GM19324 (cell line): ENCODE measurements around the gene PRKCH.

Experiments
- ATAC-seq: cut with Tn5 transposase; IDR thresholded peaks from one replicate; pipeline ENCODE4 v1.9.1; 2021; ENCODE audit warnings: mild to moderate bottlenecking, moderate library complexity; ENCODE audit not compliant: unreplicated experiment, low FRiP score

Gene PRKCH

DNA sequence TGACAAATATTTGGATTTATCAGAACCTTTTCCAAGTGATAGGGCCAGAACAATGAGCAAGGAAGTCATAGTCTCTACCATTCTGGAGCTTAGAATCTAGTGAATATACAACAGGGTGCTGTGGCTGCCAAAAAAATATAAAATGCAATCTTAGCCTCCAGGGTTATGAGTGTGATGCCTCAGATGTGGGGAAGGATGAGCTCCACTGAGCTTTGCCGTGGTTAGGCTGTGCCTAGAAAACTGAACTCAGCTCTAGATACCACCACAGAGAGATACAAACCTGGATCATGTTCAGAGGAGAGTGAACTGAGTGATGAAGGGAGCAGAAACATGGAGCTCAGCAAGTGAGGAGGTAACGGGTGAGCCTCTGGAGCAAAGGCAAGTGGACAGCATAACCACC, 235.9 kb downstream of the PRKCH start:
- ATAC-seq, result no peak

DNA sequence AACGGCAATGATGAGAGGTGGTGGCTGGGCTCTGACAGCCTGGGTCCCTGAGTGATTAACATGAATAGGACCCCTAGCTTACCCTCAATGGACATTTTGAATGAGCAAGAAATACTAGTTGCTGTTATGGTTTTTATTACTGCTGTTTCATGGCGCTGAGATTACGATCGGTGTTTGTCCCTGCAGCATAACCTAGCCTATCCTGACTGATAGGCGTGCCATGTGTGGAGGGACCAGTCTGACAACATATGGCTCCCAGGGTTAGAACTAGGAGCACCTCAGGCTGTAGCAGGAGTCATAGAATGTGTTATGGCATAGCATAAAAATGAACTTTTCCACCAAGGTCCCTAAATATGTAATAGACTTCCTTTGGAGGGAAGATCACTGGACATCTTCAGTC, 236.5 kb downstream of the PRKCH start:
- no peak for ATAC-seq

DNA sequence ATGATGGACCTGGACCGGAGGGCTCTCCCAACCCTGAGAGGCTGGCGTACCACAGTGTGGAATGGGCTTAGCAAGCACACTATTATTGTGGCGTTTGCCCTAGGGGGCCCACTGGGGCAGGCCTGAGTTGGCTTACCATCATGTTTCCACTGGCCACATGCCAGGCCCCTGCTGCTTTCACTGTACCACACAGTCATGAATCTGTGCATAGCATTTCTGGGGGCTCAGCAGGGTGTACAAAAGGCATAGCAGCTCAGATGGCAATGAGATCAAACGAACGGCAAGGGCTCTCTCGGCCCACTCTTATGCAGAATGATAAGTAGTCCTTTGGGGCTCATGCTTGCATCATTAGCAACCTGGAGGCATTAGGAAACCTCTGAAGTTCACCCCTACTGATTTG, 236.9 kb downstream of the PRKCH start:
- ATAC-seq, result no peak

DNA sequence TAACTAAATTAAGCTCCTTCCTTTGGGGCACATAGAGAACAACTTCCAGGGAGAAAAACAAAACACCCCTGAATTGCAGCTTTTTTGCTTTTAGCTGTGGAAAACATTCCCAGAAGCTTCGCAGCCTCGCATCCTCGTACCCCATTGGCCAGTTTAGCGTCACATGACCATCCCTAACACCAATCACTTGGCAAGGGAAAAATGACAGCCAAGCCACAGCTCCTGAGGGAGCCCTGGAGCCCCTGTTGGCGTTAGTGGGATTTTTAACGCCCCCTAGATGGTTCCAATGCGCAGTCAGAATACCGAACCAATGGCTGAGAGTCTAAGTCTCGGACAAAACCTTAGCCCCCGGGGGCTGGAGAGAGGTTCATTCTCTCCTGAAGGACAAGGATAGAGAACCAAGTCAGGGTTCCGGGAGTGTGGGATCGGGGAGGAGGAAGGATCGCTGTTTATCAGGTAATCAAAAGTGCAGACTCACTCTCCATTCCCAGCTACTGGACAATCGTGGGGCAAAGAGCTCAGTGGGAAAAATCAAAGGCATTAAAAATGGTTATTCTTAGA, 238.3 kb downstream of the PRKCH start:
- no peak for ATAC-seq

DNA sequence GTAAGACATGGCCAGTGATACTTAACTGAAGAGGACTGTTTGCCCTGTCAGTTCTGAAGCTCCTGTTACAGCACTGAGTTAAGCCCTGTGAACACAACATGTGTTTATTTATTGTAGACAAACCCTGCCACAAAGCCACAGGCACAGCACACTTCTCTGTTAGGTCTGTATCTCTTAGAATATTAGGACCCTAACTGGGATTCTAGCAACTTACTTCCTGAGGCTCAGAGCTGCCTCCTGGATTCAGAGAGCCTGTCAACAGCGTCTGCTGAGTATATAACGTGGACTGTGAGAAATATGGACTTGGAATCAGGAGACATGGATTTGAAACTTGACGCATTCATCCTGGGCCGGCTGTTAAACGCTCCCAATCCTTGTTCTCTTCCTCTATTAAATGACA, 238.9 kb downstream of the PRKCH start:
- no peak for ATAC-seq

DNA sequence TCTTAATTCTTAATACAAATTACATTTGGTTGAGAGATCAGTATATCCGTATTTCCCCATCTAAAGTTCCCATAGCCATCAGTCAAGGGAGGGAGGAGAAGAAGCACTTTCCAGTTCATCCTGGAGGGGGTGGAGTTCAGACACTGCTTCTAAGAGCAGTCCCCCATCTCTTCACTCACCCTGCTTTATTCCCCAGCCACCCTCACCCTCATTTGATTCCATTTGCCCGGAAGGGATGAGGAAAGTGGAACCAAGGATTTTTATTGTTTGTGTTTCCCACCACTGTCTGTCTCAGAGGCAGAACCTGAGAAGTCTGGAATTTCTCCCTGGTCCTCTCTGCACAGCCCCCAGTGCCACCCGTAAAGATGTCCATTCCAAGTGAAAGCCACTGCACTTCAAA, 239.7 kb downstream of the PRKCH start:
- ATAC-seq, result no peak

DNA sequence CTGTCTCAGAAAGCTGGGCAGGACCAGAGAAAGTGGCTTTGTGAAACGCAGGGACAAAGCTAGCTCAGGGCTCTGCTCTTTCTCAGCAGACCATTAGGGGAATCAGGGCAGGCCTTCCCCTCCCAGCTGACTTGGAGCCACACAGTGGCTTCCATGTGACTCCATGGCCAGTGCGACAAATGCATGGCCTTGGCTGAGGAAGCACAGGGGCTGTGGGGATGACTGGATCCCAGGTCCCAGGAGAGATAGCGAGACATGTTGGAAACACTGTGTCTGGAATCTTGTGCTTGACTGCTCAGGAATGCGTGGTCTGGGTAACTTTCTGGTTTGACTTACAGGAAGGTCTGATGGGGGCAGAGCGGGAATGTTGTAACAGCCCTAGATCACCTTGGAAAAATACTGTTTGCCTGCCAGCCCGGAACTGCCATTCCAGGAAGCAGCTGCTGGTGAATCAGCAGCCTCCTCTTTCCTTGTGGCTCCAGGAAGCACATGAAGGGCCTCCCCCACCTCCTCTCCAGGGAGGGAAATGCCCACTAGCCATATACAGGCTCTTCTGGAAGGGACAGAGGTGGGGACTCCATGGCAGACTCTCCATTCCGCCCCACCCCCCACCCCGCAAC, 240.4 kb downstream of the PRKCH start:
- no peak for ATAC-seq

DNA sequence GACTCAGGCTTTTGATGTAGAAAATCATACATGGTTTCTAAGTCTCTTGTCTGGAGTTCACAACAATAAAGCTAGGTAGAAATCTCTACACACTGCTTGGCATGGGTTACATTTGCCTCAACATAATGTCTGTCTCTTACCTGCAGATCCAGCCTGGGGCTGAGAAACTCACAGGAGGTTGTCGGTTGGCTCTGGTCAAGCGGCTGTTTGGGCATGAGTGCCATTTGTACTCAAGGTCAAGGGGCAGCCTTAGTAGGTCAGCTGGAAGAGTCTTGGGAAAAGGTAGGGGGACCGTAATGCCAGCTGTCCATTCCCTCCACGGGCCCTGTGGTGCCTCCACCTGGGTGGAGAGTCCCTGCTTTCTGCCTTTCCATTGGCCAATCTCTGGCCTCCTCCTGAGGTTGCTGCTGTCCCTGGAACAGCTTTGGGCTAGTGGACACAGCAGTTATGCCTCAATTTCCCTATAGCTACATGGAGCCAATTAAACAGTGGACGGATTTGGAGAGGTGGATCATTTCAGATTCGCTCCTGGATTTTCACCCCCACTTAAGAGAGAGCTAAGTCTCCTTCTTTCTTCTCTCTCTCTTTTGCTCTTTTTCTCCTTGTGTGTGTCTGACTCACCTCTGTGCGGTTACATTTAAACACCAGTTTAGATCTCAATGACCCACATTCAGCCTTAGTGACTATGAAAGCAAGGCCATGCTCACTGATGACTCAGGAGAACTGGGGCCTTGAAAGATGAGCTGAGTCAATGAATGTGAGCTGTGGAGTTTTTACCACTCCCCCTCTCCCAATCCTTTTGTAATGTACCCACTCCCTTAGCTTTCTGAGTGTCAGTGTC, 241.2 kb downstream of the PRKCH start:
- no peak for ATAC-seq

DNA sequence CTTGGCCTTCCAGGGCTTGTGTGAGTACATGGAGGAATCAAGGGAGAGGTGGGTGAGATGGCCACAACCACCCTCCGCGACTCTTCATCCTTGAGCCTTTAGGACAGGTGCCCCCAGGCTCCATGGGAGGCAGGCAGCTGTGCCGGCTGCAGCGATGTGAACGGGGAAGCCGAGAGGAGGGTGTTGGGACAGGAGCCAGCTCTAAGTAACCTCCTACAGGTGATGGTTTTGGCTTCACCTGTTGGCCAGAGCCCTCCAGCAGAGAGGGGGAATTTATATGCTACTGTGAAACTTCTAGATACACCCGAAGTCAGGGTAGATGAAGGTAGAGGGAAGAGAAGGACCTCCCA, 241.8 kb downstream of the PRKCH start:
- no peak for ATAC-seq

DNA sequence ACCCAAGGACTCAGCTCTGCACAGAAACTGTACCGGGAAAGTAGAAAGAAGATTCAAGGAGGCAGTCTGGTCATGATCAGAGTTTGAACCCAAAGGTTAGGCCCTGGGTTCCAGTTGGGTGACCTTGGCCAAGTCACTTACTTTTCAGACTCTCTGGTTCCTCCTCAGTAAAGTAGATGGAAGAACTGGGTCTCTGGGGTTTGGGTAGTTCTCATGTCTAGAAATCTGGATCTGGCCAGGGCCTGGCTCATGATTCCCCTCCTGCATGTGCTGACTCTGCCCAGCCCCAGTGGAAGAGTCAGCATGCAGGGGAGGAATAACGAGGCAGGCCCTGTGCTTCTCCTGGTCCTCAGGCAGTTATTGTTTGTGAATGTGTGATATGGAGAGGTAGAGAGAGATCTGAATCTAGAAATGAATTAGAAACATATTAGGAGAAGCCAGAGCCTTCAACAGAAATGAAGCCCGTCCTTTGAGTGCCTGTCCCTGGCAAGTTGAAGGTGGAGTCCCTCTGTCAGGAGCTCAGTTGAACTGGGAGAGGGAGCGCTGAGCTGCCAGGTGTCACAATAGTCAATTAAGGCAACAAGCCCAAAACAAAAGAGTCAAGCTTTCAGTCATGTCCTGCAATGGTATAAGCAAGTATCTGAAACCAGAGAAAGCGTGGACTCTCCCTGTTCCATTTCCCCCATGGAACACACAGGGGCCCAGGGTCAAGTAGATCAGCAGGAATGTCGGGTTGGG, 242.7 kb downstream of the PRKCH start:
- no peak for ATAC-seq

DNA sequence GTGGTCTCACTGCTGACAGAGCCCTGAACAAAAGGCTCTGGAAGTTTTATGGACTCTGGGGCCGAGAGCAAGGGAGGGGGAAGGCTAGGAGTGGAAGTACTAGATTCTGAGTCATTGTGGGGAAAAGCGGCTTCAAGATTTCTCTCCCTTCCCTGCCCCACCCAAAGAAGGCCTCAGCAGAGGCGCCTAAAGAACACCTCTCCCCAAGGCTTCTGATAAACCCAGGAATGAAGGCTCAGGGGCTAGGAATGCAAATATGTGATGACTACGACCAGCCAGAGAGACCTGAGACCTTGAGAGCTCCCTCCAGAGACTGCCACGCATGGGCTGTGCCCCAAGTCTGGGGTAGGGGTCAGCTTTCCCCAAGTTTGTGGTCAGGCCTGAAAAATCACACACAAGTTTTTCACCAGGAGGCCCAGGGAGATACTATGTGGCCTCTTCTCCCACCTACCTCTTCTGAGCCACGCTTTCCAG, 243.3 kb downstream of the PRKCH start:
- no peak for ATAC-seq

DNA sequence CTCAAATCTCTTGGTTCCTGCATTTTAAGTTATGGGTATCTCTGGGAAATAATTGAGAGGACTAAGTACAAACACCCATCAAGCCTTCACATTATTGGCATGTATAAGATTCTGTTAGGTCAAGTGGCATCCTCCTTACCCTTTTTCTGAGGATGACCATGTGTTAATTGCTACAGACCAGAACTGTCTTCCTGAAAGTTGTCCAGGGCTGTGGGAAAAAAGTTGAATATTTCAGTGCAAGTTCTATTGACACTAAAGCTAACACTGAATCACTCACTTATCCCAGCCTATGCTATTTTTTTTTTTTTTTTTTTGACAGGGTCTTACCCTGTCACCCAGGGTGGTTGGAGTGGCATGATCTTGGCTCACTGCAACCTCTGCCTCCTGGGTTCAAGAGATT, 243.8 kb downstream of the PRKCH start:
- no peak for ATAC-seq

DNA sequence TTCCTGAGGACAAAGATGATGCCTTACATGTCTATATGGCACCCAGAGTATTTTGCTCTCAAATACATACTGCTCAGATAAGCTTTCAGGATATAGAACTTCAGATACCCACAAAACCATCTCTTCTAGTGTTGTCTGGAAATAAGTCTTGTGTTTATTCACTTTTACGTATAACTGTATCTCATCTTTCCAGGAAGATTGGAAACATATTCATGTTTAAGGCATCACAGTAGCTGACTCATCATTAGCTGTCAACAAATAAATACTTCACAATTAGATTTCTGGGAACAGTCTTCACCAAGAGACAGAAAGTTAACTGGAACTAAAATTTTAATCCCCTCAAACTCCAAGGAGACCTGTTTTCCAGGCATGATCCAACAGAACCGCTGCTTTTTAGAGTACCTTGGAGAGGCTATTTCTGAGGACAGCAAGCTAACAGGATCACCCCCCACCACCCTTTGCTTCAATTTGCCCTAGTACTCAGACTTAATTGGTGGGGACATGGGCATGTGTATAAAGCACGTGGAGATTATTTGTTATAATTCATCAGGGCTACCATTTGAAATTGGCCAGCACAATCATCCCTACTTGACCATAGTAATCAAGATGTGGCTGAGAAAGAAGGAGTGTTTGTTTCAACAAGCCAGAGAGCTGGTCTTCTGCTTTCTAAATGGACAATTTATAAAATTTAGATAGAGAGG, 244.6 kb downstream of the PRKCH start:
- no peak for ATAC-seq

DNA sequence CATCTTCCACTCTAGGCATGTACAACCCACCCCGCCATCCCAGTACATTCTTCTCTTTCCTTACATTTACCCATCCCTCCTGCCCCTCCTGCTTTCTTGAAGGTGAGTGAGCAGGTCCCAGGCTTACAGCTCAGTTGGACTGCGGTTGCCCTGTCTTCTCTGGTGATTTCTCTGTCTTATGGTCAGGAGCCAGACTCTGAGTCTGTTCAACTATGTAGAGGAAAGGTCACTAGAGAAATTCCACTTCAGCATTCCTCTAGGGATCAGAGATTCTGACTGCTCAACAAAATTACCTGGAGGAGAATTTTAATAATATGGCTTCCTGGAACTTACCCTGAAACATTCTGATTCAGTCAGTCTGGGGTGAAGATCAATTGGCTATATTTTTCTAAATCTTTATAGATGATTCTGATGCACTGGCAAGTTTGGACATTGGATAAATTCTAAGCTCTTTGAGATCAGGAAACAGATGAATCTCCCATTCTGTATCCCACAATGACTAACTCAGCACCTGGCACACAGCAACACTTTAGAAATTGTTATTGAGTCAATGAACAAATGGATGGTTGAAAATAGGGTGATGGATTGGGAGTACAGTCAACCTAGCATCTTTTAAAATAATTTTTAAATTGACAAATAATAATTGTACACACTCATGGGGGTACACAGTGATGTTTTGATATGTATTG, 245.3 kb downstream of the PRKCH start:
- no peak for ATAC-seq

DNA sequence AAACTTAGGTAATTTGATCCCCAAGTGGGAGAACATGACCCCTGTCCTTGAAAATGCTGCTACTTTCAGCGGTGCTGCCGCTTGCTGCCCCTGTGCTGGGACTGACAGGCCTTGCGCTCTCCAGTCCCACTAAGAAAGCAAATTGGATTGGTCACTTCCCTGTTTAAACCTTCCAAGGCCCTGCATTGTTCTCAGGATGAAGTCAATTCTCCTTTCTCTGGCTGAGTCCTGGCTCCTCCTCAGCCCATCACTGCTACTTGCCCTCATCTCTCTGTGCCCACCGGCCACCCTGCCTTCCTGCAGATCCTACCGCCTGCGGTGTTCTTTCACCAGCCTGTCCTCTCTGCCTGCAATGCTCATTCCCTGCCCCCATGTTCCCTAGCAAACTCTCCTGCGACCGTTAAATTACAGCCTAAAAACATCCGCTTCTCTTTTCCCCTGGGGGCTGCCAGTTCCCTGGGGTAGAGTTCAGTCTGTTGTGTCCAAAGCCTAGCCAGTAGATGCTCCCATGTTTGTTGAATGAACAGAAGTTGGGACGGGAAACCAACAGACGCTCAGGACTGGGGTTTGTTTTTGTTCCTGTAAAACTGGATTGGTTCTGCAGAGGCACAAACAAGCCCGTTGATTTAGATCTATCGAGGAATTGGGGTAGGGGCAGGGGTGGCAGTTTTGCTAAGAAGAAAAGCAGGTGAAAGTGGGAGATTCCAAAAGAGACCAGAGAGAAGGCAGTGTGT, 246.6 kb downstream of the PRKCH start:
- ATAC-seq, result peak; percentile 6

DNA sequence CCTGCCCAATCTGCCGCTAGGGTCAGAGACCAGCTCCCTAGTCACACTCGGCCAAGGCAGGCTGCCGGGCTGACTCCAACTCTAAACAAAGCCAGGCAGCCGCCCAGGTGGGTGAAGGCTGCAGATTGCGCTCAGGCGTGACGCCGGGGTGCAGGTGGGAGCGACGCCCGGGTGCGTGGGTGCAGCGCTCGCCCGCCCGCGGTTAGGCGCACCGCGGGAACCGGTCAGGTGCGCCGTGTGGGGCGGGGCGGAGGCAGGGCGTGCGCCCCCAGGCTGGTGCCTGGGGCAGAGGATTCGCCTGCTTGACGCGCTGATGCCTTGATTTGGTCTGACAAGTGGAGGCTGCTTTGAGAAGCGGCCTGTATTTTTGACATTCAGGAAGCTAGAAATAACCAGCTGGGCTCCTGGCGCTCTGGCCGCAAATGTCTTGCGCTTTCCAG, 247.2 kb downstream of the PRKCH start:
- ATAC-seq, result peak; percentile 91

DNA sequence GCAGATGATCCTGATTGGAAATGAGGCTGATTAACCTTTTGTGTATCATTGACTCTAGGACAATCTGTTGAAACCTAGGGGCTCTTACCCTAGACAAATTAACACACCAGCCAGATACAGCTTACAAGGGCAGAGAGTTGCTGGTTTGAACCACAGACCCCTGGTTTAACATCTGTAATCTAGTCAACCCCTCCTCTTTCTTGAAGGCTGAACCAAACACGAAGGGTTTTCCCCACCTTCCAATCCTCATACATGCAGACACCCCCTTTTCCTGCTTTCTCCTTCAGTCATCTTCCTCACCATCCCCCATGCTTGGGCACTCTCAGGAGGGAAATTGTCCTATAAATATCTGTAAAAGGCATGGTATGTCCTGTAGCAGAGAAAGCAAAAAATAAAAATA, 247.9 kb downstream of the PRKCH start:
- no peak for ATAC-seq

DNA sequence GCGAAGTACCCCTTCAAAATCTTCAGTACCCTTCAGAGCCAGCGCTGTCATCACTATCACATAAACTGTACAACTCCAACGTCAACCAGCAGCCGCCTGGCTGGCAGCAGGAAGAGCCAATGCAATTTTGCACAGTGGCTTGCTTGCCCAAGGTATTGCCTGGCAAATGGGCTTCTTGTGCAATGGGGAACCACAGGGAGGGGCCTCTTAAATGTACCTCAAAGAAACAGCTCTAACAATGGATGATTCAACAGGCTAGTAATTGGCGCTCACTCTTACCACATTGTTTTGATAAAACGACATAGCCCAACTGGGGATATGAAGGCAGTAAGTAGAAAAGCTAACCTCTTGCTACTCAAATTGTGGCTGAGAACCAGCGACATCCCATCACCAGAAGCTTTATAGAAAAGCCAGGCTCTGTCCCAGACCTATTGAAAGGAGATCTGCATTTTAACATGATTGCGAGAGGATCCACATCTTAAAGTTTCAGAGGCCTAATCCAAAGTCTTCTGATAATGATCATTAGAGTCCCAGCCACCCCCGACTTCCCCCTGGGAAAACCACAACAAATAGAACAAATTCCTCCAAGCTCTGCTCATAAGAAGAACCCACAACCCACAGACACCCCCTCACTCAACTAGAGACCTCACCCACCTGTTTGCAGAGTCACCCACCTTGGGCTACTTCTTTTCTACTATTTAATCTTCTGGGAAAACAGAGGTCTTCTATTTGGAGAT, 248.6 kb downstream of the PRKCH start:
- ATAC-seq, result no peak
